Large intestine (tissue), 3 donors: ENCODE results near the gene GLYATL1B. TPM values are rescaled to one million over a fixed set of nuclear protein-coding genes. Genes with fewer than 3 reads are reported as not detected.
"Not testable (repeated sequence)": the region's sequence is repeated elsewhere in the genome, so short reads cannot be mapped to it uniquely, and the experiment has no call there.

Source experiments
- DNase-seq, 2 donors: peaks; one replicate each; pipeline versions ENCODE4 v3.0.0 to v3.0.0-alpha.2; 2013
- H3K27ac ChIP-seq: one replicate; pipeline ENCODE4 v1.5.1; 2013; ENCODE audit warnings: low read length
- H3K27me3 ChIP-seq: 2 replicates; pipeline ENCODE4 v1.6.1; 2013; ENCODE audit warnings: low read length; ENCODE audit not compliant: control insufficient read depth, insufficient read depth
- H3K36me3 ChIP-seq: 2 replicates; pipeline ENCODE4 v1.6.1; 2013; ENCODE audit warnings: low read length; ENCODE audit not compliant: control insufficient read depth, insufficient read depth
- H3K4me1 ChIP-seq: one replicate; pipeline ENCODE4 v1.6.1; 2013; ENCODE audit warnings: low read length; ENCODE audit not compliant: control insufficient read depth, insufficient read depth
- H3K4me3 ChIP-seq: one replicate; pipeline ENCODE4 v1.5.1; 2013; ENCODE audit warnings: low read length
- H3K9me3 ChIP-seq: one replicate; pipeline ENCODE4 v1.6.1; 2013; ENCODE audit warnings: mild to moderate bottlenecking, low read depth, low read length, moderate library complexity; ENCODE audit not compliant: control insufficient read depth
- WGBS: methylation state at CpG from one replicate; pipeline ENCODE4 v1.1.5; 2013; ENCODE audit warnings: low lambda C conversion rate; ENCODE audit not compliant: insufficient coverage; 5-methylcytosine and 5-hydroxymethylcytosine counted together
- polyA plus RNA-seq: library from polyadenylated mRNA; unstranded; fragments of 120-200 nt; gene quantifications from one replicate; pipeline ENCODE4 v1.2.1, GENCODE V29; 2013

The GLYATL1B gene
- polyA plus RNA-seq, 1 donor, result not detected

DNA sequence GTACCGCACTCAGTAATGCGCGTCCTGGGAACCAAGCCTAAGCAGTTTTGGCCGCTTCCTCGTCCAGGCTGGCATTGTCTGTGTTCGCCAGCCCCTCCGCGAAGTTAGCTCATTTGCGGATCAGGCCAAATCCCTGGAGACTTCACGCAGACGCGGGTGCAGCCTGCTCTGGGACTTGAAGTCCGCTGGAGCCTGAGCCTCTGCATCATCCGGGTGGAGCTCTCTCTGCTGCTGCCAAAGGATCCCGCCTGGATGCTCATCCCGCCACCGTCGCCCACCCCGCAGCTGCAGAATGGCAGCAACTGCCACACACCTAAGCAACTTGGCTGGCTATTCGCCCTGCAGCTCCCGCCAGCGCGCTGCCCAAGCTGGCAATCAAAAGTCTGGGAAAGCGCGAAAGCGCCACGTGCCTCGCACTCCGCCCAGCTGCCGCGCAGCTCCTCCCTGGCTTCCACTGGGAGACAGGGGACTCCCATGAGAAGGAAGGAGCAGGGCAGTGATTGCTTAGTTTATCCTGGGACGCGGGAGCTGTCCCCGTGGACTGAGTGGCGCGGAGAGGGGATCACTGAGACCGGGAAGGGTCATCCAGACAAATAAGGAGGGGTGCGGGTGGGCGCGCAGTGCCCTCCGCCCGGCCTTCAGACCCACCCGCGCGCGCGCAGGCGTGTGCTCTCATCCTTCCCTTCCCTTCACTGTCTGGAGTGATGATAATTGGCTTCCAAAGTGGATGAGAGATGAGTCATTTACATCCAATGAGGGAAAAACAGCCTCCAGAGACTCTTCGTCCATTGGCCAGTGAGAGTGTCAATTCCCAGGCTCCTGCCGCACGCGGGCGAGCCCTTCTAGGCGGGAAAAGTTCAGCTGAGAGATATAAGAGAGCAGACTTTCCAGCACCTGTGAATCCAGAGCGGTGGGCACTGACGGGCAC, 23.2 kb upstream of the GLYATL1B start:
- no peak overlapping the region for H3K4me3 ChIP-seq
- no peak overlapping the region for H3K27ac ChIP-seq
- H3K27me3 ChIP-seq, result peaks cover 25% of the 10 kb centered on the region
- H3K36me3 ChIP-seq, result no peaks in the 10 kb centered on the region
- peaks cover 6% of the 10 kb centered on the region for H3K9me3 ChIP-seq
- DNase-seq, result peak in 1 of 2 donors; percentile 53
- H3K4me1 ChIP-seq, result no peaks in the 10 kb centered on the region
- no CpG with 5 or more reads among the region's 56 CpGs for WGBS

DNA sequence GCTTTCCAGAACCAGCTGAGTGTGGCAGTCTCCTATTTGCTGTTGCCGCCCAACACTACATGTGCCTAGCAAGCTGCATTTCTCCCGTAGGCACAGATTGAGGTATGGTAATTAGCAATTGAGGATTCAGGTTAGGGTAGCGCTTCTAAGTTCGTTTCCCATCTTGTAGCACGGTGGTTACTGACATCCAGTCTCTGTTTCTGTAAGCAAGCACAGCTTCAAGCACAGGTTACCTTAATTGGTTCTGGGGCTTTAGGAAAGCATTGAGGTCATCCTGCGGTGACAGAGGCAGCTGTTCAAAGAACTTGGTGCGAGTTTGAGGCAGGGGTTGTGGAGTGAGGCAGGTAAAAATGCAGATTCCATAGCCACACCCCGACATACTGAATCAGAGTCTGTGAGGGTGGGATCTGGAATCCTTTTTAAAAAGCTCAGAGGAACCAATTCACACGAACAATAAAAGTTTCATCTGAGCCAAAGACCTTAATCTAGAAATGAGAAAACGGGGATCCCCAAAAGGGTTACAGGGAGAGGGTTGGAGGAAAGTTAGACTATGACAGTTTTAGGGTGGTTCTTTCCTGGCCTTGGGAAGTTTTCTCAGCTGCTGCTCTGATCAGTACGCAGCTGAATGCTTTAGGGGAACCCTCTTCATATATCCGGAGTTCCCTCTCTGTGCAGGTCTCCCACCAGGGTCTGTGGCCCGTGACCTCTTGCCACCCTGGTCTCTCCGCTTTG, 21.9 kb upstream of the GLYATL1B start:
- peaks cover 26% of the 10 kb centered on the region for H3K27me3 ChIP-seq
- not testable (repeated sequence) for DNase-seq, H3K27ac ChIP-seq, H3K4me1 ChIP-seq, H3K36me3 ChIP-seq, H3K9me3 ChIP-seq, H3K4me3 ChIP-seq
- WGBS, result 88% methylated on average over 1 of the region's 14 CpGs

DNA sequence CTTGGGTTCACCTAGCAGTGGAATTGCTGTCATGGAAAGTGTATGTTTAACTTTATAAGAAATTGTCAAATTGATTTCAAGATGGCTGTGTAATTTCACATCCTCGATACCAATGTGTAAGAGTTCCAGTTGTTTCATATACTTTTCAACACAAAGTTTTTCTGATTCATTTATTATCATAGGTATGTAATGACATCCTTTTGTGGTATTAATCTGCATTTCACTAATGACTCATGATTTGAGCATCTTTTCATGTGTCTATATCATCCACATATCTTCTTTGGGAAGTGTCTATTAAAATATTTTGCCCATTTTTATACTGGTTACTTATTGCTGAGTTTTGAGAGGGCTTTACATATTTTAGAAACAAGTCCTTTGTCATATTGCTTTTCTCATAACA, 17.0 kb upstream of the GLYATL1B start:
- WGBS, result 50% methylated on average over 1 of the region's 1 CpG
- Histone ChIP-seq H3K27ac (no peak overlapping the region), H3K36me3 (no peaks in the 10 kb centered on the region), H3K4me1 (no peaks in the 10 kb centered on the region), H3K27me3 (peaks cover 13% of the 10 kb centered on the region), H3K4me3 (no peak overlapping the region), H3K9me3 (no peaks in the 10 kb centered on the region)
- no peak for DNase-seq

DNA sequence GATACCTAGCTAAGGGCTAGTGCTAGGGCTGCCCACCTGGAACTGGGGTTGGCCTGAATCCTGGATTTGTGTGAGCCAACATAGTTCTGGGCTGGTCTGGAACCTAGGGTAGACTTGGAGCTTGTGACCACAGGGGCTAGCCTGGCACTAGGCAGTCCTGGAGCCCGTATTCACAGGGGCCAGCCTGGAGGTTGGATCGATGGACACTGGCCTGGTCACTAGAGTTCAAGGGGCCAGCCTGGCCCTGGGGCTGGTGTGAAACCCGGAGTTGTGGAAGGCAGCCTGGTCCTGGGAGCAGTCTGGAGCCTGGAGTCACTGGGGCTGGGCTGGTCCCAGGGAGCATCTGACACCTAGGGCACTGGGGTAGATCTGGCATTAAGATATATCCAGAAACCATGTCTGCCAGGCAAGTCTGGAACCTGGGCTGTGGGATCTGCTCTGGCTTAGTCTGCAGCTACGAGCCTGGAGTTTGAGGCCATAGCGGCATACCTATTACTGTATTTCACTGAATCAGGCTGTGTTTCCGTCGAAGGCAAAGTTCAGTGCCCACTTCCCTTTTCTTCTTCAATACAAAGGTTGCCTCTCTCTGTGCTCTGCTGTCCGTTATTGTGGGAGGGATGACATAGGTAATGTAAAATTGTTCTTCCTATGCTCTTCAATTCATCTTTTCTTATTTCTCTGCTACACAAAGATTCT, 9.1 kb upstream of the GLYATL1B start:
- Histone ChIP-seq H3K27ac (no peak overlapping the region), H3K36me3 (no peaks in the 10 kb centered on the region), H3K4me3 (no peak overlapping the region), H3K9me3 (no peaks in the 10 kb centered on the region), H3K27me3 (no peaks in the 10 kb centered on the region), H3K4me1 (no peaks in the 10 kb centered on the region)
- DNase-seq, result no peak
- 100% methylated on average over 1 of the region's 8 CpGs for WGBS

DNA sequence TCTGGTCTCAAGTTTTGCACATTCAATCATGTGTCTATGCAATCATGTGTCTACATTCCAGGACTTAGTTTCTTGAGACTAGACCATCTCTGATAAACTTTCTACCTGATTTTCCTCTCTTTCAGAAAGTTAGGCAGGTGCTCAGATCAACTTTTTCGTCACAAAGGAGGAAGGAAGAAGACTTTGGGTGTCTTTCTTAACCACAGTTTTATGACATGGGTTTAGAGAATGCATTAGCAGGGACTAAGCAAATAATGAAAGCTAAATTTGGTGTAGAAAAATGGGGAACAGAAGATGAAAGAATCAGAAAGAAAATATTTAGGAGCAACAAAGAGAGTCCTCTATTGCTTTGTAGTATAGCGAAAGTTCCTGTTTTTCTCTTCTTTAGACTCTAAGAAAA, 7.7 kb upstream of the GLYATL1B start:
- Histone ChIP-seq H3K27me3 (no peaks in the 10 kb centered on the region), H3K9me3 (no peaks in the 10 kb centered on the region), H3K4me3 (no peak overlapping the region), H3K27ac (no peak overlapping the region), H3K4me1 (no peaks in the 10 kb centered on the region), H3K36me3 (no peaks in the 10 kb centered on the region)
- no peak for DNase-seq
- WGBS, result 100% methylated on average over 1 of the region's 2 CpGs

DNA sequence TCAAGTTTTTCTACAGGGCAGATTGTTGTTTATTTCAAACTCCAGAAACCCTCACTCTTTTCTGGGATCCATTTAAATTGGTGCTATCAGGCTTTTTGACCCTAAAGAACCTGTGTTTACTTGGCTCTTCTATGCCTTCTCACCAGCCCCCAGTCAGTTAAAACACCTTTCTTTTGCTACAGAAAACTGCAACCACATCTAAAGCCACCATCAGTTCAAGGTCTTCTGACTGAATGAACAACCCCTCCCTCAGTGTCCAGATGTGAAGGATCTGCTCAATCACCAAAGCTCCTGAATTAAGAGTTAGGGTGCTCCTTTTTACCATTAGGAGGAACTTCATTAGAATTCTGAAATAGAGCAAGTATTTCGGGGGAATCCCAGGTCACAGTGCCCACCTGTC, 7.0 kb upstream of the GLYATL1B start:
- H3K27me3 ChIP-seq, result no peaks in the 10 kb centered on the region
- no peaks in the 10 kb centered on the region for H3K9me3 ChIP-seq
- H3K4me3 ChIP-seq, result no peak overlapping the region
- WGBS, result 80% methylated on average over 1 of the region's 1 CpG
- no peaks in the 10 kb centered on the region for H3K36me3 ChIP-seq
- H3K27ac ChIP-seq, result no peak overlapping the region
- no peak for DNase-seq
- no peaks in the 10 kb centered on the region for H3K4me1 ChIP-seq

DNA sequence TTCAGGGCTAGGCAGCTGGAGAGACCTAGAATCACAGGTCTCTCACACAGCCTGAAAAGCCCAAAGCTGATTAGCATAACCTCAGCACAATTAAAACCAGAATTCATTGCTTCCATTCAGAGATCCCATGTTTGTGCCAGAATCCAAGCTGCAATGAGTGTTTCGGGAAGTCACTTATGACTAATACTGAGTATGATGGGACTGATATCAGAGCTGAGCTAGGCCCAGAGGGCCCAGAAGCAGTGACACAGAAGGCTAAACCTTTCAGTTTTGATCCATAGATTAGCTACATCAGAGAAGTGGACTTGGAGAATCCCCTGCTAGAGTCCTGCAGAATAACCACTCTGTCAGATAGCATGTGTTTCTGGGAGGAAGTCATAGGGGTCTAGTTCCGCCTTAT, 5.7 kb upstream of the GLYATL1B start:
- H3K9me3 ChIP-seq, H3K27ac ChIP-seq, H3K4me1 ChIP-seq, DNase-seq, H3K36me3 ChIP-seq, H3K27me3 ChIP-seq, H3K4me3 ChIP-seq: not testable (repeated sequence)
- no CpG with 5 or more reads among the region's 2 CpGs for WGBS

DNA sequence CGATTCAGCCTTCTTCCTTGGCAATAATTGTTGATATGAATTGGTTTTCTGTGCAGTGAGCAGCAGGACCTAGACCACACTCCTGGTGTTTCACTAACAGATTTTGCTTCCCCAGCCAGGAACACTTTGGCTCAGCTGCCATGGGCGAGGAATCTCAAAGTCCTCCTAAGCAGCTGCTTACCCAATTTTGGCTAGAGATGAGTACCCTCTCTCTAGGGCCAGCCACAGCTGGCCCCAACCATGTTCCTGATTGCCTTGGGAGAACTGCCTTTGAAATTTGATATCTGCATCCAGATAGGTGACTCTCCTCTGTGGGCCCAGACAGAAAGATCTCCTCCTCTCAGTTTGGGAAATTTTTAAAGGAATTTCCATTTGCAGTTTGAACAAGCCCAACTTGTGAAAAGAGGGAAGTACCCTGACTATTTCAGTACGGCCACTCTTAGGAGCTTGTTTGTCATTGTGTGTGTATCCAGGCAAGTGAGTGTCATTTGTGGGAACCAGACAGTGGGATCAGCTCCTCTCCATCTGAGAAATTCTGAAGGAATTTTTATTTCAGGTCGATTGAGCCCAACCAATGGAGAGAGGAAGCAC, 4.6 kb upstream of the GLYATL1B start:
- H3K27ac ChIP-seq, H3K9me3 ChIP-seq, DNase-seq, H3K4me3 ChIP-seq, H3K36me3 ChIP-seq, H3K4me1 ChIP-seq, H3K27me3 ChIP-seq: not testable (repeated sequence)
- WGBS, result 65% methylated on average over 2 of the region's 4 CpGs

DNA sequence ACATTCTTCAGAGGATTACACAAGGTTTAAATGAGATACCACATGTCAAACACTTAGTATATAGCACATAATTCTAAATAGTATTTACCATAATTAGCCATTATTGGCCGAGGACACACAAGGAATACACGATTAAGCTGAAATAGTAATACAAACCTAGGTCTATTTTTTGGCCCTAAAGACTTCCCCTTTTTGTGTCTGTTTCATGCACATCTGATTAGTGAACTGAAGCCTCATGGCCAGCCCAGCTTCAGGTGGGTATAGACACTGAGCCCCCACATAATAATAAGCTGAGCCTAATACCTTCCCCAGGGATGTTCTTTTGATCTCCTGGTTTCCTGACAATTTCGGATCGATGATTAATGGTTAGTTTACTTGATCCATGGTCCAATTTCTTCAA, 2.1 kb downstream of the GLYATL1B start:
- Histone ChIP-seq H3K4me1 (no peaks in the 10 kb centered on the region), H3K36me3 (no peaks in the 10 kb centered on the region), H3K9me3 (no peaks in the 10 kb centered on the region), H3K27ac (no peak overlapping the region), H3K4me3 (no peak overlapping the region), H3K27me3 (no peaks in the 10 kb centered on the region)
- 92% methylated on average over 2 of the region's 4 CpGs for WGBS
- DNase-seq, result no peak

DNA sequence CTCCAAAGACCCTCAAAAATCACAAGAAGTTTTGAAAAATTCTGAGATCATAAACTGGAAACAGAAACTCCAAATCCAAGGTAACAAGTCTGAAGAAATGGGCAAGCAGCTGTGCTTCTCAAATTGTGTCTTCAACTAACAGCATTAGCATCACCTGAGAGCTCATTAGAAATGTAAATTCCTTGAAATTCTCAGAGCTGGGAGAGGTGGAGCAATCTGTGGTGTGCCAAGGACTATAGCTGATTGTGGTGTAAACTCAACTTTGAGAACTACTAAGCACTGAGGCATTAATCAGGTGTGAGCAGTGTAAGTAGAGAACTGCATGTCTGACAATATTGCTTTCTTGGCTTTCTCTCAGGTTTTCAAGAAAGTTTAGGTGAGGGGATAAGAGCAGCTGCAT, 7.5 kb downstream of the GLYATL1B start:
- not testable (repeated sequence) for H3K27me3 ChIP-seq, H3K27ac ChIP-seq, H3K4me1 ChIP-seq, H3K4me3 ChIP-seq, H3K36me3 ChIP-seq, H3K9me3 ChIP-seq, DNase-seq
